ENCODE data around the gene CILP2.

Gene CILP2

DNA sequence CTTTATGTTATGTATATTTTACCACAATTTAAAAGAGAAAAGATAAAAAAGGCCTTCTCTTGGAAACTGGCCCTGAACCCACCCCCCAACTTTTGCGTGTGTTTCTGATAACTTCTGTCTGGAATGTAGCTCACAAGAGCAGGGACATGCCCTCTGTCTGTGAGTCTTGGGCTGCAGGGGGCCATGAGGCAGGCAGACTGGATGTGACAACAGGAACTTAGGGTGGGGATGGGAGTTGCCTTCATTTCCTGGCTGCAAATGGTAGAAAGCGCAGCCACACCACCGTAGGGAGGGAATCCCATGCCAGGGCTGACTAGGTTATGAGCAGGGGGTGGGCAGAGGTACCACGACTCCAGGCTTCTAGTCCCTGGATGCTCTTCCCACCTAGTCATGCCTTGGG, 21.9 kb downstream of the CILP2 start:
- TF ChIP-seq, protein P1, sequence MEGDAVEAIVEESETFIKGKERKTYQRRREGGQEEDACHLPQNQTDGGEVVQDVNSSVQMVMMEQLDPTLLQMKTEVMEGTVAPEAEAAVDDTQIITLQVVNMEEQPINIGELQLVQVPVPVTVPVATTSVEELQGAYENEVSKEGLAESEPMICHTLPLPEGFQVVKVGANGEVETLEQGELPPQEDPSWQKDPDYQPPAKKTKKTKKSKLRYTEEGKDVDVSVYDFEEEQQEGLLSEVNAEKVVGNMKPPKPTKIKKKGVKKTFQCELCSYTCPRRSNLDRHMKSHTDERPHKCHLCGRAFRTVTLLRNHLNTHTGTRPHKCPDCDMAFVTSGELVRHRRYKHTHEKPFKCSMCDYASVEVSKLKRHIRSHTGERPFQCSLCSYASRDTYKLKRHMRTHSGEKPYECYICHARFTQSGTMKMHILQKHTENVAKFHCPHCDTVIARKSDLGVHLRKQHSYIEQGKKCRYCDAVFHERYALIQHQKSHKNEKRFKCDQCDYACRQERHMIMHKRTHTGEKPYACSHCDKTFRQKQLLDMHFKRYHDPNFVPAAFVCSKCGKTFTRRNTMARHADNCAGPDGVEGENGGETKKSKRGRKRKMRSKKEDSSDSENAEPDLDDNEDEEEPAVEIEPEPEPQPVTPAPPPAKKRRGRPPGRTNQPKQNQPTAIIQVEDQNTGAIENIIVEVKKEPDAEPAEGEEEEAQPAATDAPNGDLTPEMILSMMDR (IDR thresholded peaks at IDR 0.05; ENCODE audit: borderline replicate concordance, extremely low read depth, low read length, poor library complexity, severe bottlenecking), result no peak
- TF ChIP-seq EZH2 (IDR thresholded peaks at IDR 0.05; ENCODE audit: borderline replicate concordance, low read depth, low read length, severe bottlenecking), result no peak
- Histone ChIP-seq H3K4me2 (ENCODE audit: insufficient read depth, low read length) (no peak overlapping the region), H4K20me1 (ENCODE audit: insufficient read depth, low read length) (no peaks in the 10 kb centered on the region), H3K27ac (ENCODE audit: low read length) (no peak overlapping the region), H3K9ac (ENCODE audit: low read depth, low read length) (no peak overlapping the region), H3K79me2 (ENCODE audit: insufficient read depth, low read length) (no peaks in the 10 kb centered on the region), H3K27me3 (ENCODE audit: insufficient read depth, low read length, poor library complexity) (no peaks in the 10 kb centered on the region), H3K9me3 (ENCODE audit: insufficient read depth, low read length, severe bottlenecking) (no peaks in the 10 kb centered on the region), H3K4me3 (ENCODE audit: low read depth in 1 of 2, low read length in 2 of 2) (no peak overlapping the region), H3K4me1 (ENCODE audit: insufficient read depth, low read length) (no peaks in the 10 kb centered on the region), H2AFZ (ENCODE audit: low read depth, low read length) (no peak overlapping the region), H3K36me3 (ENCODE audit: insufficient read depth, low read length) (peaks cover 10% of the 10 kb centered on the region)
- ATAC-seq (ENCODE audit: insufficient read depth, low read depth) (no peak), DNase-seq (no peak)

DNA sequence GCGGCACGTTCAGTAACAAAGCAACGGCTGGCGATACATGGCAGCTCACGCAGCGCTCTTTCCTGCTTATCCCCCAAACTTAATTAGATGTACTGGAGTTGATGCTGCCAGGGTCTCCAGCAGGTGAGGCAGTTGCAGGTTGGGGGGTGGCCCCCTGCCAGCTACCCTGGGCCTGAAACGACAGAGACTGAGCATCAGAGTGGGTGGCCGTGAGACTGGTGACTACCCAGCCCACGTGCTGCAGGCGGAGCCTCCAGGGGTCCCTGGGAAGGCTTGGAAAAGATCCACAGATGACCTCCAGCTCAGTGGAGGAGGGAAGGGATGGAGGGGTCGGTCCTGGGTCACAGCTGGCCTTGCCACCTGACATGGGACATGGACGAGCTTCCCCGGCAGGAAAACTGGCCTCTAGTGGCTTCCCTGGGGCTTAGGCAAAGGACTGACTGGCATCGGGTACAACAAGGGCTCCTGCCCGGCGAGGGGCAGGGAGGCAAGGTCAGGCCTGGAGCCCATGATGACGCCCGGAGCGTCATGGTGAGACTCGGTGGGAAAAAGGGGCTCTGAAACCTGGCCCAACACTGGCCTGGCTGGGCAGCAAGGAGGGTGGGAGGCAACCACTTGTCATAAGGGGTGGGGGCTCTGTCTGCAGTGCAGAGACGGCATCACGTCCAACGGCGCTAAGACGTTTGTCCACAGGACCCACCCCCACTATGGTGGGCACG, 24.0 kb downstream of the CILP2 start:
- TF ChIP-seq EZH2 (IDR thresholded peaks at IDR 0.05; ENCODE audit: borderline replicate concordance, low read depth, low read length, severe bottlenecking), result no peak
- TF ChIP-seq, protein P1 (IDR thresholded peaks at IDR 0.05; ENCODE audit: borderline replicate concordance, extremely low read depth, low read length, poor library complexity, severe bottlenecking), result no peak
- no peak overlapping the region for H3K4me2 ChIP-seq (ENCODE audit: insufficient read depth, low read length)
- H3K9ac ChIP-seq (ENCODE audit: low read depth, low read length), result no peak overlapping the region
- no peak overlapping the region for H3K27ac ChIP-seq (ENCODE audit: low read length)
- no peak for DNase-seq
- H2AFZ ChIP-seq (ENCODE audit: low read depth, low read length), result no peak overlapping the region
- H3K4me3 ChIP-seq (ENCODE audit: low read depth in 1 of 2, low read length in 2 of 2), result no peak overlapping the region
- no peaks in the 10 kb centered on the region for H3K79me2 ChIP-seq (ENCODE audit: insufficient read depth, low read length)
- H3K9me3 ChIP-seq (ENCODE audit: insufficient read depth, low read length, severe bottlenecking), result no peaks in the 10 kb centered on the region
- no peaks in the 10 kb centered on the region for H3K4me1 ChIP-seq (ENCODE audit: insufficient read depth, low read length)
- no peaks in the 10 kb centered on the region for H3K27me3 ChIP-seq (ENCODE audit: insufficient read depth, low read length, poor library complexity)
- peaks cover 14% of the 10 kb centered on the region for H3K36me3 ChIP-seq (ENCODE audit: insufficient read depth, low read length)
- ATAC-seq (ENCODE audit: insufficient read depth, low read depth), result no peak
- H4K20me1 ChIP-seq (ENCODE audit: insufficient read depth, low read length), result no peaks in the 10 kb centered on the region

DNA sequence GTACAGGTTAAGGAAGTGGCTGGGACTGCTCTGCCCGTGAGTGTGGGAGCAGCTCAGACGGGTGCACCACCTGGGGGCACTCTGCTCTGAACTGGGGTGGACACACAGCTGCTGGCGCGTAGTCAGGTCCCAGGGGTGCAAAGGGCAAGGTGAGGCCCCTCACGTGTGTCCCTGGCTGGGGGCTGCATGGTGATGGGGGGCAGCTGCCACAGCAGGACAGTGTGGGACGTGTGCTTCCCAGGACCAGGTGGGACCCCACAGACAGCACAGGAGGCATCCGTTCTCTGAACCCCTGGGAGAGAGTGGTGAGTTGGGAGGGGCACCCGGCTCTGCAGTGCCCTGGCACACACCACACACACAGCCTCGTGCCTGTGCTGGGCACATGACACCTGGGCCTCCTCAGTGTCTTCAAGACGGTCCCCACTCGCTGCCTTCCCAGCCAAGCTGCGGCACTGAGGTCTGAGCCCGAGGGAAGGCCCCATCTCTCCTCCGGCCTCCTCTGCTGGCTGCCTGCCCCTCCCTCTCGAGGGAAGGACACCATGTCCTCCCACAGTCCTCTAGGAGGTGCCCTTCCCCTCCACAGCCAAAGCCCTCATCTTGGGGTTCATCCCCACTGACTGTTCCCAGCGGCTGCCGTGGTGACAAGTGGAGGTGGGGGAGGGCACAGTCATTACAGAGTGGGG, 24.7 kb downstream of the CILP2 start:
- Histone ChIP-seq H4K20me1 (ENCODE audit: insufficient read depth, low read length) (no peaks in the 10 kb centered on the region), H3K27me3 (ENCODE audit: insufficient read depth, low read length, poor library complexity) (no peaks in the 10 kb centered on the region), H3K9me3 (ENCODE audit: insufficient read depth, low read length, severe bottlenecking) (no peaks in the 10 kb centered on the region), H3K36me3 (ENCODE audit: insufficient read depth, low read length) (peaks cover 20% of the 10 kb centered on the region), H3K9ac (ENCODE audit: low read depth, low read length) (no peak overlapping the region), H3K4me1 (ENCODE audit: insufficient read depth, low read length) (no peaks in the 10 kb centered on the region), H3K4me3 (ENCODE audit: low read depth in 1 of 2, low read length in 2 of 2) (no peak overlapping the region), H3K4me2 (ENCODE audit: insufficient read depth, low read length) (no peak overlapping the region), H3K79me2 (ENCODE audit: insufficient read depth, low read length) (no peaks in the 10 kb centered on the region), H2AFZ (ENCODE audit: low read depth, low read length) (no peak overlapping the region), H3K27ac (ENCODE audit: low read length) (no peak overlapping the region)
- TF ChIP-seq, protein P1 (IDR thresholded peaks at IDR 0.05; ENCODE audit: borderline replicate concordance, extremely low read depth, low read length, poor library complexity, severe bottlenecking), result peak; percentile 34
- TF ChIP-seq EZH2 (IDR thresholded peaks at IDR 0.05; ENCODE audit: borderline replicate concordance, low read depth, low read length, severe bottlenecking), result no peak
- DNase-seq (no peak), ATAC-seq (ENCODE audit: insufficient read depth, low read depth) (peak; percentile 33; the same call in 1 of the 3 replicates)

All from DND-41 (cell line).